Measurements from ENCODE around the gene FRMD4A.

Gene FRMD4A

DNA sequence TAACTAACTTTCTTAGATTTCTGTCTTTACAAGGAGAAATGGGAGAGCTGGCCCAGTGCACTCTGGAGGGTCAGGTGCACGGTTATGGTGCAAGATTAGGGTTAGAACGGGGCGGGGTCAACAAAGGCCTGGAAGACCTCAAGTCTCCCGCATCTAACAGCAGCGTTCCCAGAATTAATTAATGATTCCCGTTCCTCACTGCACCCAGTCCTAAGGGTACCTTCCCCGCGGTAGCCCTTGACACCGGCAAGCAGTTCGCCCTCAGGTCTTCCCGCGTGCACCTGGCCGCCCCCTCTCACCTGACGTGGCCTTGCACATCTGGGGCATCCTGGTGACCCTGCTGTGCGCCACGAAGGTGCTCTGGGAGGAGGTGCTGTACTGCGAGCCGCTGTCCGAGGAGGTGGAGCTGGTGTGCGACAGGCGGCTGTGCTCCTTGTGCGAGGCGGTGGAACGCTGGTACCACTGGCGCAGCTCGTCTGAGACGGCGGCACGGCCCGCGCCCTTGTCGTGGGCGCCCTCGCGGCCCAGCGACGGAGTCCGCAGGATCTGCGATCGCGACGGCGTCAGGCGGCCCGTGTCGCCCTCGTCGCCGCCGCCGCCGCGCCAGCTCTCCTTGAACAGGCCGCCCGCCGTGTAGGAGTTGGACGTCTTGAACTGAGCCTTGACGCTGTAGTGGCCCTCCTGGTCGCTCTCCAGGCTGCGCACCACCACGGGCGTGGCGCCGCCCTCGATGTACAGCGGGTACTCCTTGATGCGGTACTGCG, 674.2 kb downstream of the FRMD4A start:
- no peak for TF ChIP-seq ZNF274 (IDR thresholded peaks at IDR 0.05; ENCODE audit: low read depth, low read length)
- H3K4me3 ChIP-seq (ENCODE audit: low read length), result no peak overlapping the region

DNA sequence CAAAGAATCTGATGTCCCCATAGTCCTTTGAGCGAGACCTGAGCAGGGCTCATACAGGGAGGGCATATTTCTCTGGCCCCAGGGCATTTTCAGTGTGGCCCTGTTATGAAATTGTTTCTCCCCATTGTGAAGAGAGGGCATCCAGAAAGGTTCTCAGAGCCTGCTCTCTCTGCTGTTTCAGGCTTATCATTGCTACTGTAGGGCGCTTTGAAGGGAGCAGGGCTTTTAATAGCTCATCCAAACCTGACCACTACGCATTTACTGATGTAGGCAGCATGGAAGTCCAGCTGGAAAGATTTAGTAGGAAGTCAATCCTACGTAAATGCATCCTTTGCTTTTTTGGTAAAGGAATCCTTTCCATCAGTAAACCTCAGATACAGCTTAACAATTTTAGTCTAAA, 675.9 kb downstream of the FRMD4A start:
- no peak overlapping the region for H3K4me3 ChIP-seq (ENCODE audit: low read length)
- TF ChIP-seq ZNF274 (IDR thresholded peaks at IDR 0.05; ENCODE audit: low read depth, low read length), result no peak

DNA sequence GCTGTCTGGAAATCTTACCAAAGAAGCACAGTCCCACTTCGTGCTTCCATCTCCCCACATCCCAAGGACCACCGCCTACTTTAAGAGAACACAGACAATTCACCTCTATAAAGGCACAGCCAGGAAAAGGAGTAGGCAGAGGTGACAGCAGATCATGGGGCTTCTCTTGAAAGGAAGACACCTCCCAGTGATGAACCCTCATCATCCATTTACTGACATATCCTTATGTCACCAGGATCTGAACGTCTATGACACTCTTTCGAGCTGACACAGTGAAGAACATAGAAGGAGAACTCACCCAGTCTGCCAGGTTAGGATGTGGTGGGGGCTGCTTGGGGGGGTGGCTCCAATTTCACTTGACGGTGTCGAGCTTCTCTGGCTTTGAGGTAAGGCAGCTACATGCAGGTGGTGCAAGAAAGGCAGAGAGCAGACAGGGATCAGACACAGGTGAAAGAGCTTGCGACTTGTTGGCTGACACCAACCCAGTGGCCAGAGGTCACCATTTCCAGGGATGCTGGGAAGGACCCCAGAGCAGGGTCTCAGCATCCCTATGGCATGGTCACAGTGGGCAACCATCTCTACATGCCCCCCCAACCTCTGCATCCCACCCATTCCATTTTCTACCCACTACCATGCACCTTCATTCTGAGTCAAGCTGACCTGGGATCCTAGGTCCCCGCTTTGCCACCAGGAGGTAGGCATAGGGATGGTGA, 676.5 kb downstream of the FRMD4A start:
- no peak overlapping the region for H3K4me3 ChIP-seq (ENCODE audit: low read length)
- TF ChIP-seq ZNF274 (IDR thresholded peaks at IDR 0.05; ENCODE audit: low read depth, low read length), result no peak

DNA sequence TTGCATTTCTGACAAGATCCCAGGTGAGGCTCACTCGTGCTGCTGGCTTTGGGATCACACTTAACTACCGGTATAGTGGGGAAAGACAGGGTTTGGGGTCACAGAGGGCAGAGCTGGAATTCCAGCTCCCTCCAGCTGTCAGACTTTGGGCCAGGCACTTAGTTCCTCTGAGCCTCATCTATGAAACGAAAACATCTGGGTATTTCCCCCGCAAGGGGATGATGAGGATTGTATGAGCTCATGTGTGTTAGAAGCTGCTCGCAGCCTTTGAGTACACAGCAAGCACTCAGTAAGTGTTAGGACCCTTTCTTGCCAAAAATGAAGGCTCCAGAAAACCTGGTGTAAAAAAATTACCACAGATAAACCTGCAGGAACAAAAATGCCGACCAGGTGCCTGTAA, 677.9 kb downstream of the FRMD4A start:
- TF ChIP-seq ZNF274 (IDR thresholded peaks at IDR 0.05; ENCODE audit: low read depth, low read length), result no peak
- no peak overlapping the region for H3K4me3 ChIP-seq (ENCODE audit: low read length)

DNA sequence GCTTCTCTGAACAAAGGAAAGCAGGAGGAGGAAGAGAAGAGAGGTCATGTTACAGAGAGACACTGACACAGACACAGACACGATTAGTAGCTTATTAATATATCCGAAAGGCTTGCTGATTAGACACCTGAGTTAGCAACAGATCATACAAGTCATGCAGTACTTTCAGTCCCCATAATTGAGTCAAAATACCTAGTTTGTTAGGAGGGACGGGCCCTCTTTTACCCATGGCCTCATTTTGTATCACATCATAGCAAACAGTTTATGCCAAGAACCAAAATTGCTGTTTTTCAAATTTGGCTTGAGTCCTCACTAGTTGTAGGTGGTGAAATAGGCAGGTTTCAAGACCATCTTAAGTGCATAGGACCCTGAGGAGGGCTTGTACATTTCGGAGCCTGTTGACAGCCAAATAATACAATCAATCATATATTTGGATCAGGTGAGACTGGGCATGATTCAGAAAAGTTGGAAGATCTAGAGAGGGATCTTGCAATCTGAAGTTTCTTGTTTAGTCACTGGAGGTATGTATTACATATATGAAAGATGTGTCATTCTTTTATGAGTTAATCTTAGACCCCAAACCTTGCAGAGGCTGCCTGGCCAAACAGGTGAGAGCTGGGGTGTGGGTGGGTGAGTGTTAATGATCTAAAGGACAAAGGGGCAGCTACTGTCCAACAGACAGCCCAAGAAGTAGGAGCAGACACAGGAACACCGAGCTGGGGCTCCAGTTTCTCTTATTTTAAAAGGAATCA, 678.6 kb downstream of the FRMD4A start:
- TF ChIP-seq ZNF274 (IDR thresholded peaks at IDR 0.05; ENCODE audit: low read depth, low read length), result no peak
- H3K4me3 ChIP-seq (ENCODE audit: low read length), result no peak overlapping the region

DNA sequence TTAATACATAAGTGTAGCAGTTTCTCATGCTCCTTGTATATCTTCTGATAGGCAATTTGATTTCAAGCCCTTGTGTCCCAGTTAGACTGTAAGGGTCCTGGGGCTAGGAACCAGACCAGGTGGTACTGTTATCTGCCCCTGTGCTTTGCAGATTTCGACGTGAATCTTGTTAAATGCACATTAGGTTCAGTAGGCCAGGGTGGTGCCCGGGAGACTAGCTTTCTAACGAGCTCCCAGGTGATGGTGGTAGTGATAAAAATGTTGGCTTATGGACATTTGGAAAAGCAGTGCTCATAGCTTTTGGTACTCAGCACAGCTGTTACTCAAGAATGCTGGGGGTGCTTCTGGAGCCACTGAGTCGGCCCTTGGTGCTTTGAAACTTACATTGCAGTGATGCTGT, 679.8 kb downstream of the FRMD4A start:
- no peak for TF ChIP-seq ZNF274 (IDR thresholded peaks at IDR 0.05; ENCODE audit: low read depth, low read length)

DNA sequence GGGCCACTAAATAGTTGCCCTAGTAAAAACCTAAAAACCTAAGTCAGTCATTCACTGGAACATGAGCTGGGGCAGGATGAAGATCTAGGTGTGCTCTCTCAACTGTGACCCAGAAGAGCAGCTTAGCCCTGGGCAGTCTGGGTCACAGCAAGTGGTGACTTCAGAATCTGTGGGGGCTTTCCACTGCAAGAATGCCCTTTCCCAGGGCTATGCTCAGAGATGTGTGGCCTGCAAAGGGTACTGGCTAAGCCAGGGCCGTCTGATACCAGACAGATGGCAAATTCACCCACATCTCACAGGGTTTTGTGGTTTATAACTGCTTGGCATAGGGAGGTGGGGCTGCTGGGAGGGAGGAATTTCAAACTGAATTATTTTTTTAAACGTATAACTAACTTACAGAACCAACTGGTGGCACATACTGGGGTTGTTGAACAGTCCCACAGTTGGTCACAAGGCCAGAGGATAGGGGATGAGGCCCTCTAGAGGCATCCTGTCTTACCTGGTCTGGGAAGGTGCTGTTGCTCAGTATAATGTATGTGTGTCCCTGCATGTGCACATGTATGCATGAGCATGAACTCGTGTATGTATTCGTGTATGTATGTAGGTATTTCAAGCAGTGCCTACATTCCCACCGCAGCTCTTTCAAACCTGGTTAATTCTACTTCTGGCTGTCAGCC, 680.7 kb downstream of the FRMD4A start:
- no peak for TF ChIP-seq ZNF274 (IDR thresholded peaks at IDR 0.05; ENCODE audit: low read depth, low read length)
- no peak overlapping the region for H3K4me3 ChIP-seq (ENCODE audit: low read length)

More for the DNA sequence above, 679.8 kb downstream of the FRMD4A start:
- no peak overlapping the region for H3K4me3 ChIP-seq (ENCODE audit: low read length)

DNA sequence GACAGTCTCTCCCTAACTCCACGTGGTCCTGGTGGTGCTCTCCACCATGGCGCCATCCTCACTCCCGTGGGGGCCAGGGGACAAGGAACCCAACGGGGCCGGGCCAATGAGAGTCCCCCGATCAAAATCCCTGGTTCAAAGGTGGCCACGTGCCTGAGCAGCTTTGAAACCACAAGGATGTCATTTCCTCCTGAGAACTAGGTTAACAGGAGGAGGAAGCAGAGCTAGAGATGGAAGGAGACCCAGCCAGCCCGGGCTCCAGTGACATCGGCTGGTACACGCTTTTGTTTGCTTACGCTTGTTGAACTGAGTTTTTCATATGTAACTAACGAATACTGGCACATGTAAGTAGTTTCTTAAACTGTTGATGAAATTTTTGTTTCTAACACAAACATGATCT, 682.3 kb downstream of the FRMD4A start:
- no peak for TF ChIP-seq ZNF274 (IDR thresholded peaks at IDR 0.05; ENCODE audit: low read depth, low read length)
- no peak overlapping the region for H3K4me3 ChIP-seq (ENCODE audit: low read length)

DNA sequence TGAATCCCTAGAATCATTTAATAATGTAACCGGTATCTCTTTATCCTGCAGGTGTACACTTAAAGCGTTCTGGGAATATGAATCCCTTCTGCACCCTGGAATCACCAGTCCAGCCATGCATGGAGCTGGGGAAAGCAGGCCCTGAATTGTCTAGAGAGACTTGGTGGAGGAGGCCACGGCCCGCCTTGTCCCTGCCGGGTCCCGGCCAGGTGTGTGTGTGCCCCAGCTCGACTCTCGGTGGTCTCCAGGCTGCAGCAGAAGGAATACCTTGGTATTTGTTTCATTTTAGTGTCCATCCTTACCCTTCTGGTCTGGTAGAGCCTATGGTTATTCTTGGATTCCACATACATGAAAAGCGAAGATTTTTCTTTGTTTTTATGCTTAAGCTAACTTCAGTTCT, 685.9 kb downstream of the FRMD4A start:
- no peak overlapping the region for H3K4me3 ChIP-seq (ENCODE audit: low read length)
- TF ChIP-seq ZNF274 (IDR thresholded peaks at IDR 0.05; ENCODE audit: low read depth, low read length), result no peak

DNA sequence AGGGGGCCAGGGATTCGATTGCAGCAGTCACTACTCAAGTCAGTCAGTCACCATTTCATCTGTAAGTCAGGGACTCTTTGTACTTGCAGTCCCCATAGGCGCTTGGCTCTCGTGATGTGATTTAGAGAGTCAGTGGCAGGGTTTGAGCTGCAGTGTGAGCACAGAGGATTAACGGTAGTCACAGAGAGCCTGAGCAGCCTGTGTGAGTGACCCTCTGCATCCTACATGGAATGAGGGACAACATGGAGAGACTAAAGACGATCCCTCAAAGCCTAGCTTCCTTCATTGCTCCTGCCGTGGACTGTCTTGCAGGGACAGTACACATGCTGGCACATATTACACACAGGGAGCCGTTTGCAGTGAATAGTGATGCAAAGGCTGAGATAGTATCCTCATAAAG, 687.7 kb downstream of the FRMD4A start:
- no peak for TF ChIP-seq ZNF274 (IDR thresholded peaks at IDR 0.05; ENCODE audit: low read depth, low read length)
- no peak overlapping the region for H3K4me3 ChIP-seq (ENCODE audit: low read length)

DNA sequence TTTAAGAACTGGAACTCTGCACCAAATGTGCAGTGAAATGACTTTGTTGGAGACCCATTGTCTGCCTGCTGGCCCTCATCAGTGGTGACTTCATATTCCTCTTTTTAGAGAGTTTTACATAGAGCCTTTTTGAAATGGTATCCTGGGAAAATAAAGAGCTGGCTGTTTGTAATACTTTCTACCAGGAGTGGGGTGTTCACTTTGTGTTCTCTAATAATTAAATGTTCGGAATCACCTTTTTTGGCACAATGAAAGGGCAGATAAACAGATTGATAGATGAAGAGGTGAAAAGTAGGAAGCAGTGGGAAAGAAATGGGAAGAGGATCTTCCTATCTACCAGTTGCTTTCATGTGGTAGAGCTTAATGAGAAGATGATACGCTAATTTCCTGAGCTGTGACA, 688.4 kb downstream of the FRMD4A start:
- H3K4me3 ChIP-seq (ENCODE audit: low read length), result no peak overlapping the region
- TF ChIP-seq ZNF274 (IDR thresholded peaks at IDR 0.05; ENCODE audit: low read depth, low read length), result no peak

DNA sequence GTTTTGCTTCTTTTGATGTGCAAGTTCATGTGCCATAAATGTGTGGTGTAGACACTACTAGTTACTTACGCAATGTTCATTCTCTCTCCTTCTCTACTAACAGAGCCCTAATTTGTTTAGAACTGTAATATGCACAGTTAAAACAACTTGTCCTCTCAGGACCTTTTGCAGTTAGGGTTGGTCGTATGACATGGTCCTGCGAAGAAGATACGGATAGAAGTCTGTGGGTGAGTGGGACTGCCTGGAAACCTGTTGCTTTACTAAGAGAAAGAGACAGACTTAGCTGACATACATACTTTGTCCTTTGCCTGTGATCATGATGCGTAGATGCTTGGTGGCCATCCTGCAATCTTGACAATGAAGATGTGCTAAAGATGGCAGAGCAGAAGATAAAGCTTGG, 692.8 kb downstream of the FRMD4A start:
- no peak overlapping the region for H3K4me3 ChIP-seq (ENCODE audit: low read length)
- TF ChIP-seq ZNF274 (IDR thresholded peaks at IDR 0.05; ENCODE audit: low read depth, low read length), result no peak

DNA sequence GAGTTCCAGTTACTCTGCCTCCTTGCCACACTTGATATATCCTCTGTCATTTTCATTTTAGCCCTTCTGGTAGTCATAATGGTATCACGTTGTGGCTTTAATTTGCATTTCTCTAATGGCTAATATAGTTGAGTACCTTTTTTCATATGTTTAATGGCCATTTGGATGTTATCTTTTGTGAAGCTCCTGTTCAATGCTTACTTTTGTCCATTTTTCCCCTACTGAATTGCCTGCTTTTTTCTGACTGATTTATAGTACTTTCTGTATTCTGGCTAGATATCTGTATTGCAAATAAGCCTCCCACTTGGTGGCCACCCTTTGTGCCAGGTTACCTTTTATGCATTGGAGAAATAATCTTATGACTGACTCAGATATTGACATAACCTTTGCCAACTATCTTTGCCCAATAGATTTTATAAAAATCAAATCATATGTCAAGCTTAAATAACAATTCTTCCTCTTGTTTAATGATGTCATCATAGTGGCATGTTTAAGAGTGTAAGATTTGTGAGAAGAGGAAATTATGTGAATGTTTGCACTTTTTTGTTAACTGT, 693.3 kb downstream of the FRMD4A start:
- no peak for TF ChIP-seq ZNF274 (IDR thresholded peaks at IDR 0.05; ENCODE audit: low read depth, low read length)
- H3K4me3 ChIP-seq (ENCODE audit: low read length), result no peak overlapping the region

DNA sequence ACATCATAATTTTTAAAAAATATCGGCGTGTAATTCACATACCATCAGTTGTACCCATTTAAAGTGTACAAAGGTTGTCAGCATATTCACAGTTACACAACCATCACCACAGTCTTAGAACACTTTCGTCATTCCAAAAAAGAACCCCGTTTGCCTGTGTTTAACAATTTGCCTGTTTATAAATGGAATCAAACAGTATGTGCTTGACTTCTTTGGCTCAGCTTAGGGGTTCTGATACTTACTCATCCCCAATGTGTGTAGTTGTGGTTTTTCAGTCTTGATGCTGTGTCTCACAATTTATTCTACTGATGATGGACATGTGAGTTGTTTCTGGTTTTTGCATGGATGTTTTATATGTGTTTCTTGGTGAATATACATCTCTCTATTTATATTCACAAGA, 693.9 kb downstream of the FRMD4A start:
- no peak overlapping the region for H3K4me3 ChIP-seq (ENCODE audit: low read length)
- TF ChIP-seq ZNF274 (IDR thresholded peaks at IDR 0.05; ENCODE audit: low read depth, low read length), result no peak

Measured in GM08714 (cell line).